Activated CD4-positive, alpha-beta T cell treated with anti-CD3 and anti-CD28 coated beads for 24 hours (primary cell): ENCODE measurements around the gene DNM2.
A peak's percentile ranks its signal among the peaks of the same experiment; 100 is the strongest.

Experiments used
- DNase-seq, 2 donors: peaks; one replicate each; pipeline ENCODE4 v3.0.0-alpha.2; 2020; ENCODE audit warnings: low read depth in 2 of 2

Gene DNM2

GRCh38 chr19:10690341-10690781, 27.5 kb upstream of the DNM2 start:
- DNase-seq = no peak

DNA sequence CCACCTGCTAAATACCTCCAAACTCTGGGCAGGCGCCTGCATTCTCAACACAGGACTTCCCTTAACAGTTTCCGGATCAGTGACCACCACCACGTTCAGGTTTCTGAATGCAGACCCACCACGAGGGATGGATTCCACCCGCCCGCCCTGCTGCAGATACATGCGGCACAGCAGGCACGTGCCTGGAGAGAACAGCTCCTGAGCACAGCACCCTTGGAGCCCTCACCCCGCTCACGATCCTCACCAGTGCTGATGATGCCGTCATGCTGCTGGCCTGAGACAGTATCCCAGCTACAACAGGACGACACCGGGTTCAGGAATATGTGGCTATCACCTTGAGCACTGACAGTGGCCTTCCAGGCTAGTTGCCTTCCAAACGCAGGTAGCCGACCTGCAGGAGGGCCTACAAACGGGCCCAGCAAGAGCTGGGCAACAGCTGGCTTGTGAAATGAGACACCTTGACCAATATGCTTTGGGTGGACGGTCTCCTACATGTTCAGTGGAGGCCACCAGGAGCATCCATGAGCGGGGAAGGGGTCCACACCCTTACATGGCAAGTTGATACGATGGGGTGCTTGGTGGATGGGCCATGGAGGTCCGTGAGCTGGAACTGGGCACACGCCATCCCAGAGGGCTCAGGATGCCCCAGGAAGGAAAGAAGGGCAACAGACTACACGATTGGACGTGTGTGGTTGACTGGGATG, 26.5 kb upstream of the DNM2 start:
- DNase-seq = no peak

DNA sequence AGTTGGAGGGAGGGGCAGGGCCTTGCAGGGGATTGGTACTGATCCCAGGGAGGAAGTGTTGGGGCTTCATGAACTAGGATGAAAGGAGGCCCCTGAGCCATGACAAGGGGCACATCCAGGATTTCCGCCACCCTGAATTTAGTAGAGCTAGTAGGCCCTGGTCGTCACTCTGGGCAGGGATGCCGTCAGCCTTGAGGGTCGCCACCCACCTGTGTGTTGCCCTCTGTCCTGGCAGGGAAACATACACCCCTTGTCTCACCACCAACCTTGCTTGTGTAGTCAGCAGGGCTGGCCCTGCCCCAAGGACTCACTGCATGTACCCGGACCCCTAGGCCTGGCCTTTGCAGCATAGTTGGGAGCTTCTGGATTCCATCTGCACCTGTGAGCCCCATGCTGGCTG, 26.0 kb upstream of the DNM2 start:
- DNase-seq = no peak

- DNase-seq = no peak
Observed at GRCh38 chr19:10692673-10693264, 25.1 kb upstream of the DNM2 start.

GRCh38 chr19:10694706-10695307, 23.1 kb upstream of the DNM2 start:
- no peak for DNase-seq

GRCh38 chr19:10695401-10696398, 22.2 kb upstream of the DNM2 start:
- peak; percentile 77 to 90 for DNase-seq

DNA sequence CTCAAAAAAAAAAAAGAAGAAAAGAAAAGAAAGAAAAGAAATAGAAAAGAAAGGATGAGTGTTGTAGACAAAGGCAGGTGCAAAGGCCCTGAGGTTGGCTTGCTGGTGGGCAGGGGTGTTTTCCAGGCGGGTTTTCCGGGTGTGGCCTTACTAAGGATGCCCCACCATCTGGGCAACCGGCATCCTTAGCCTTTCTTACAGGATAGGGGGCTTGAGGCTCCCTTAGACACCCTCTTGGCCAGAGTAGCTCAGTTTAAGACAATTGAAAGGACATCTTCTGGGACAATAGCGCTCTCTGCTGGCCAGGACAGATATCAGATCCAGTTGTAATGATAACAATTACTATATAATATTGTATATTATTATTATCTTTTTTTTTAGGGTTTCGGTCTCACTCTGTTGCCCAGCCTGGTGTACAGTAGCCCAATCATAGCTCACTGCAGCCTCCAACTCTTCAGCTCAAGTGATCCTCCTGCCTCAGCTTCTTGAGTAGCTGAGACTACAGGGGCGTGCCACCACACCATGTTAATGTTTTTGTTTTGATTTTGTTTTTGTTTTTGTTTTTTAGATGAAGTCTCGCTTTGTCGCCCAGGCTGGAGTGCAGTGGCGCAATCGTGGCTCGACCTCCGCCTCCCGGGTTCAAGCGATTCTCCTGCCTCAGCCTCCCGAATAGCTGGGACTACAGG, 18.1 kb upstream of the DNM2 start:
- peak; percentile 52 to 68 for DNase-seq

GRCh38 chr19:10701955-10702525, 15.8 kb upstream of the DNM2 start:
- no peak for DNase-seq

DNA sequence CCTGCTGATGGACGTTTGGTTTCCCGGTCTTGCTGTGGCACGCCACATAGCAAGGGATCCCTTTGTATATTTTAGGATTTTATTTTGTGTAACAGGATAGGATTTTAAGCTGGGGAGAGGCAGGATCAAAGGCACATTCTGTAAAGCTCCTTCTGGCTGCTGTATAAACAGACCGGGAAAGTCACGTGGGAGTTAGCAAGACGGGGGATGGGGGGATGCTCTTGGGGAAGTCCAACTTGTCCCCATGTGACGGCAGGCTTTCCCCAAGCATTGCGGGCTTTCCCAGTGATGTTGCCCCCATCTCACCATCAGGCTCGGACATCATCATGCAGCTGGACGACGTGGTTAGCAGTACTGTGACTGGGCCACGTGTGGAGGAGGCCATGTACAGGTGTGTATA, 10.9 kb upstream of the DNM2 start:
- no peak for DNase-seq

DNA sequence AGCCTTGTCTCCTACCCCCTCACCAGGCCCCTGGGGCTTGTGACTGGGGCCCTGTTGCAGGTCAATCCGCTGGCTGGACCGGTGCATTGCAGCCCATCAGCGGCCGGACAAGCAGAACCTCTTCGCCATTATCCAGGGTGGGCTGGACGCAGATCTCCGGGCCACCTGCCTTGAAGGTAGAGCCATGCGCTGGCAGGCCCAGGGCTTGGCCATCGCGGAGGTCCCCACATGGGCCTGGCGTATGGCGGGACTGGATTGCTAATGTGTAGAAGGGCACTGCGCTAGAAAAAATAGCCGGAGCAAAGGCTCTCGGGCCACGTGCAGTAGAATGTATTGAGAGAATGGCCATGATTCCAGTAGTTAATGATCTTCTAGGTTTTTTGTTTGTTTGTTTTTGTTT, 10.4 kb upstream of the DNM2 start:
- no peak for DNase-seq

DNA sequence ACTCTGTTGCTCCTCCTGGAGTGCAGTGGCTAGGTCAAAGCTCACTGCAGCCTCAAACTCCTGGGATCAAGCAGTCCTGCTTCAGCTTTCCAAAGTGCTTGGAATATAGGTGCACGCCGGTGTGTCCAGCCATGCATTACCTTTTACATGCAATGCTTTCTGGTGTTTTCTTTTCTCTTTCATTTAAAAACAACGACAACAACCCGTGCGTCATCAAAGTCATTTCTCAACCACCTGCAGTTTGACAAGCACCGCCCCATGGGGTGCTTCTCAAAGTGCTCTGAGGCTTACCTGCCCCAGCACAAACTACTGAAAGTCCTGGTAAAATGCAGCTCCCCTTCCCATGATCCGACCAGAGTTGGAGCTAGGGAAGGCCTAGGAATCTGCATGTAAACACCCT, 9.6 kb upstream of the DNM2 start:
- no peak for DNase-seq

- no peak for DNase-seq
Observed at GRCh38 chr19:10712045-10712444, 5.8 kb upstream of the DNM2 start.

DNA sequence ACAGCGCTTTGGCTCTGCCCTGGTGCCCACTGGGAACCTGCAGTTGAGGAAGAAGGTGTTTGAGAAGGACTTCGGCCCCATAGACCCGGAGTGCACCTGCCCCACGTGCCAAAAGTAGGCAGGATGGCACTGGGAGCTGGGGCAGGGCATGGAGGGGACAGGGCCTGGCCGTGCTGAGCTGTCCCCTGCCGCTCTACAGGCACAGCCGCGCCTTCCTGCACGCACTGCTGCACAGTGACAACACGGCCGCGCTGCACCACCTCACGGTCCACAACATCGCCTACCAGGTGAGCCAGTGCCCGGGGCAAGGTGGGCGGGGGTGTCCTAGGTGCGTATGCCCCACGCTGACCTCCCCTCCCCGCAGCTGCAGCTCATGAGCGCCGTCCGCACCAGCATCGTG, 5.1 kb upstream of the DNM2 start:
- no peak for DNase-seq

GRCh38 chr19:10713317-10713716, 4.6 kb upstream of the DNM2 start:
- no peak for DNase-seq

- no peak for DNase-seq
Observed at GRCh38 chr19:10717054-10717355, 874 bp upstream of the DNM2 start.

- peak; percentile 28 to 42 for DNase-seq
Observed at GRCh38 chr19:10718205-10719196, 622 bp downstream of the DNM2 start.

- no peak for DNase-seq
Observed at GRCh38 chr19:10719466-10719961, 1.6 kb downstream of the DNM2 start.

DNA sequence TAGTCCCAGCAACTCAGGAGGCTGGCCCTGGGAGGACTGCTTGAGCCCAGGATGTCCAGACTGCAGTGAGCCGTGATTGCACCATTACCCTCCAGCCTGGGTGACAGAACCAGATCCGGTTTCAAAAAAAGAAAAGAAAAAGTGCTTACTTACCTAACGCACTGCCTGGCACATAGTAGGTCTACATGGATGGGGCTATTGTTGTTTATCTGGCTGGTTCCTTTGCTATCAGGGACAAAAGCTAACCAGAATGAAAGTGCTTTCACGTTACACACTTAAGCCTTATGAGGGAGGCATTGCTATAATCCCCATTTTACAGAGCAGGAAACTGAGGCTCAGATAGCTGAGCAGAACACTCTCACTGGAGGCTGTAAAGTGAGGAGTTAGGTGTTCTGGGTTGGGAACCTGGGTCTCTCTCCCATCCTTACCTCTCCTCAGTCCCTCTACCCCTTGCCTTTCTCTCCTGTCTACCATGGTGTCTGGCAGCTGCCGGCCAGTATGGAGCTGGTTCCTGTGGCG, 2.8 kb downstream of the DNM2 start:
- DNase-seq = no peak

GRCh38 chr19:10723591-10723990, 5.7 kb downstream of the DNM2 start:
- no peak for DNase-seq
